HS-5 (cell line): ENCODE measurements around the gene HERPUD1.
"Not testable (repeated sequence)": the region's sequence is repeated elsewhere in the genome, so short reads cannot be mapped to it uniquely, and the experiment has no call there.

Experiments
- DNase-seq: peaks from one replicate; pipeline ENCODE4 v3.0.0-alpha.2; 2012; ENCODE audit warnings: low read depth

Gene HERPUD1

DNA sequence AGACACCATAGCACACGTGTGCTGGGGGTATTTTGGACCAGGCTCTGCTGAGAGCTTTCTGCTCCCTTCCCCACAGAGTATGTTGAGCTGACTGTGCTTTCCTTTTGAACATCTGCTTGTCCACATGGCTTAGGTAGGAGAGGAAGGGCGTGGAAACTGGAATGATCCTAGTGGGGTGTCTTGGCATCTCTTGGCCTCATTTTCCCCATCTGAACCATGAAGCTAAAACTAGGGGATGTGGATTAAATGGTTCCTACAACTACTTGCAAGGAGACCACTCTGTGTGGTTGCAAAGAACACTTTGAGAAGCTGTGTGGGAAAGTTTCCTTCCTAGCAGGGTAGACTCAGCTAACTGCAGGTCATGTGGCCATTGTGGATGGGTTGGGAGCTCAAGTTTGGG lies 50.8 kb downstream of the HERPUD1 start:
- no peak for DNase-seq

DNA sequence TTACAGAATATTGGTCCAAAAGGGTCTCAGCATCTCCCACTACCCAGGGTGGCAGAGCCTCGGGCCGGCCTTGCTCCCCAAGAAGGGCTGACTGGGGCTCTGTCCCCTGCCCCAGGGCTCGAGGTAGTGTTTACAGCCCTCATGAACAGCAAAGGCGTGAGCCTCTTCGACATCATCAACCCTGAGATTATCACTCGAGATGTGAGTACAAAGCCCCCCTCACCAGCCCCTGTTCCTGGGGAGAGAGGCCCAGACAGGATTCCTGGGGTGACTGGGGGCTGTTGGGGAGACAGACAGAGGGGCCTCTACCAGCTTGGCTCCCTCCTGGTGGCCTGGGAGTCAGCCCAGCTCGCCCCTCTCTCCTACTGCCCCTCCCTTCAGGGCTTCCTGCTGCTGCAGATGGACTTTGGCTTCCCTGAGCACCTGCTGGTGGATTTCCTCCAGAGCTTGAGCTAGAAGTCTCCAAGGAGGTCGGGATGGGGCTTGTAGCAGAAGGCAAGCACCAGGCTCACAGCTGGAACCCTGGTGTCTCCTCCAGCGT lies 51.3 kb downstream of the HERPUD1 start:
- DNase-seq: no peak

DNA sequence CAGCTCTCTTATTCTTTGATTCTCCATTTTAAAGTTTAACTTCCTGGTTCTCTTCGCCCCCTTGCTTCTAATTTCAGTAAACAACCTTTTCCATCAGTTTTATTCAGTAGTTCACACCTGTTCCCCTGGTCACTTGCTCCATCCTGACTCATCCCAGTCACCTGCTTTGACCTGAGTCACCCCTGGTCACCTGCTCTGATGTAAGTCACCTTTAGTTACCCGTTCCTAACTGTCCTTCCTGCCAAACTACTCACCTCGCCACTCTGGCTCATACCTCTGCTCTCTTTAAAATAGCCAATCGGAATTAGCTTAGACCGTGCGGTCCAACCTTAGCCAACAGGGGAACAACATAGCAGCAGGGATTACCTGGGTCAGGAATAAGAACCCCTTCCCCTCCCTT lies 52.7 kb downstream of the HERPUD1 start:
- no peak for DNase-seq

DNA sequence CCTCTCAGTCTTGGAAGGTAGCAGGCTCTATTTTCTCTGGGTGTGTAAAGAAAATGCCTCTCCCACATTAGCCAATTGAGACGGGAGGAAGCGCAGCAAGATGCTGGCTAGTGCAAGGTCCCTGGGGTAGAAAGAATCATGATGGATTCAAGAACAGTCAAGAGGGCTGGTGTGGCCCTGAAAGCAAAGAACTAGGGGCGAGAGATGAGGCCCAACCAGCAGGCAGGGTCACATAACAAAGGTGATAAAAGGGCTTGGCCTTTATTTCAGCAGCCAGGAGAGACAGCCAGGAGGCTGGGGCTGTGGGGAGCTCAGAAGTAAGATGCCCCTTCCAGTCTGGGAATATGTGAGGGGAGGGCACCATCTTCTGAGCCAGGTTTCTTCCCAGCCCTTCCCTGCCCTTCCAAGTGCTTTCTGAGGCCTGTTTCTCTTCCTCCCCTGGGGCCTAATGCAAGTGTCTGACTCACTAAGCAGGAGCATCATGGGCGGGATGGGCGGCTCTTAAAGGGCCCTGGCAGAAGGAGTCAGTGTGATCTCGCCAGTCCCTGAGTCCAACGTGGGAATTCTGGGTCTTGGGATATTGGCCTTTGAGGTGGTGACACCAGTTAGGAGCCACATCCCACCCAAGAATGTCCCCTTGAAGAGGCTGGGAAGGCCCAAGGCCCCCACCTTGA lies 53.5 kb downstream of the HERPUD1 start:
- peak; percentile 58 for DNase-seq

DNA sequence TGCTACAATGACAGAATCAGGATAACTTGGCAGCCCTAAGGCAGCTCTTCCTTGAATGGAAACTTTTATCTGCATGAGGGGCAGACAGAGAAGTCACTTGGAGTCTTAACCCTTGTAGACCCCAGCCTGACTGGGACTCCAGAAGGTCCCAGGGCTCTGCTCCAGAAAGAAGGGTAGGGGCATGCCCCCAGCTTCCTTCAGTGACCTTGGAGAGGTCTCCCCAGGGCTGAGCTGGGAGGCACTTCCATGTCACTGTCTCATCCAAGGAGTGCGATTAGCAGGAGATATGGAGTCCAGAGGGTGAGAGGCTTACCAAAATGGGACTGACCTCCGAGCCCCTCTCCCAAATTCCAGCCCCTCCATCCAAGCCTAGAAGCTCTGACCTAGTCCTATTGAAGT lies 54.0 kb downstream of the HERPUD1 start:
- no peak for DNase-seq

DNA sequence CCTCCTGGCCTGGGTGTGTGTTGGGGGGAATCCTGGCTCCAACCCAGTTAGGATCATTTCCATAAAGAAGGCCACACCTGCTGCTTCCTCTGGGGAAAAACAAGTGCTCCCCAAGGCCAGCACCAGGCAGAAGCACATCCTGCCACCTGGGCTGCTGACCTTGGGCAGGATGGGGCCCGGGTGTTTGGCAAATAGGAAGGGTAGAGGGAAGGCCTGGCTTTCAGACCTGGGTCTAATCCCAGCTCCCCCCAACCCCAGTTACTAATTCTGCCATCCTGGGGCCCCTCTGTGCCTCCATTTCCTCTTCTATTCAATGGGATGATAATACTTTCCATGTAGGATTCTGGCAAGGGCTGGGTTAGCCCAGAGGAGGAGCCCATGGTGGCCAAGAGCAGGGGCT lies 54.4 kb downstream of the HERPUD1 start:
- DNase-seq: no peak

GRCh38 chr16:56986908-56987307 lies 55.0 kb downstream of the HERPUD1 start:
- not testable (repeated sequence) for DNase-seq

DNA sequence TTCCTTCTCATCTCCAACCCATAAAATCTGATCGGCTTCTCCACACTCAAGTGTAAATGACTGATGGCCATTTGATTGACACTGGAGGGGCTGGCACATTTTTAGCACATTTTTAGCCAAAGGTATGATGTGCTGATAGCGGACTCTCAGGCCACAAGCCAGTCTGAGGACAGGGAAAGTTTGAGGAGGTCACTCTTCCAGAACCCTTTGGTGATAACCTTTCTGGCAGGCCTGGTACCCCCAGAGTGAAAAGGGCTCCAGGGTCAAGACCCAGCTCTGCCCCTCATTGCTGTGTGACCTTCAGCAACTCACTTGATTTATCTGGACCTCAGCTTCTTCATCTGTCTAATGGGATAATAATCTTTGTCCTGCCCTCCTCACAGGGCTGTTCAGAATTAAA lies 55.8 kb downstream of the HERPUD1 start:
- no peak for DNase-seq

DNA sequence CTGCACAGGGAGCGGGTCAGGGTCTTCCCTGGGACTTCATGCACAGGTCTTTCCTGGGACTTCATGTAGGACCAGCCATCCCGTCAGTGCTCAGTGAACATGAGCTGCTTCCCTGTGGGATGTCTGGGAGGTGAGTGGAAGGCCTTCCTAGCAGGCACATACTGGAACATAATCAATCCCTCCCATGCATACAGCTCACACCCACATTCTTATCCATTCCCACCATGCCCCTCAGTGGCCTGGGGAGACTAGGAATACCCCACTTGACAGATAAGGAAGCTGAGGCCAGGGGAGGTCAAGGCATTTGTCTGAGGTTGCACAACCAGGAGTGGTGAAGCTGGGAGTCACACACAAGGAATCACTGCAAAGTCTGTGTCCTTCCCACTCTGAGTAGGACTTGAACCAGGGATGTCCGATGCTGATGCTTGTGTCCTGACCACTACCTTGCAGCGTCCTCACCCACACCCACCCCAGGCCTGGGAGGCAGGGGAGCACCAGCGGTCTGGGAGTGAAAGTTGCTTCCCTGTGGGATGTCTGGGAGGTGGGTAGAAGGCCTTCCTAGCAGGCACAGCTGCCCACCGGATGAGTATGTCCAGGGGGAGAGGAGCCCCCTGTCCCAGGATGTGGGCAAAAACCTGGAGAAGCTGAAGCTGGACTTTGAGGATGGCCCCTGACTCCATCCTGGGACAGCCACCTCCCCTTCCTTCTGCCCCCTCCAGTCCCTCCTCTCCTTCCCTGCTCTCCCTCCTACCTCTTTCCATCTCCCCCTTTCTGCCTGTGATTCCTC lies 56.4 kb downstream of the HERPUD1 start:
- no peak for DNase-seq

- DNase-seq: no peak
Measured at GRCh38 chr16:56988948-56989945, 57.3 kb downstream of the HERPUD1 start, which contains the start of gene NLRC5. Gene NLRC5 (plus strand): TSS chr16:56989557. CDS start chr16:57020713, 31,156 bp downstream.

DNA sequence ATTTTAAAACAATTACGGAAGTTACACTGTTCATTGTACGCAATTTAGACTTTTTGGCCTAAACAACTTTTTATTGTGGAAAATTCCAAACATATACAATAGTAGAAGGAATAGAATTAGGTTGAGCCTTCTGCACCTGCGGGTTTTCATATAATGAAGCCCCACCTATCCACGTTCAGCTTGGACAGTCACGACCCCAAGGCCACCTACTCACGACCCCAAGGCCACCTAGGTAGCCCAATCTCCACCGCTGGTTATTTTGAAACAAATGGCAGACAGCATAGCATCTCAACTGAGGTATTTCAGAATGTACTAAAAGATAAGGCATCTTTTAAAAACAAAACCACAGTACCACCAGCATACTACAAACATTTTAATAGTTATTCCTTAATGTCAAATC lies 58.0 kb downstream of the HERPUD1 start:
- no peak for DNase-seq

- DNase-seq: no peak
Measured at GRCh38 chr16:56990407-56991286, 58.7 kb downstream of the HERPUD1 start.

DNA sequence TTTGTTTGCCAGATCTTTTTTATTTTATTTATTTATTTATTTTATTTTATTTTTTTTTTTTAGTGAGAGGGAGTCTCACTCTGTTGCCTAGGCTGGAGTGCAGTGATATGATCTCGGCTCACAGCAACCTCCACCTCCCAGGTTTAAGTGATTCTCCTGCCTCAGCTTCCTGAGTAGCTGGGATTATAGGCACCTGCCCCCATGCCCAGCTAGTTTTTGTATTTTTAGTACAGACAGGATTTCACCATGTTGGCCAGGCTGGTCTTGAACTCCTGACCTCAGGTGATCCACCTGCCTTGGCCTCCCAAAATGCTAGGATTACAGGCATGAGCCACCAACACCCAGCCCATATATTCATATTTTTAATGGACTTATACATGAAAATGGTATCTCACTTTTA lies 60.5 kb downstream of the HERPUD1 start:
- DNase-seq: not testable (repeated sequence)

- DNase-seq: no peak
Measured at GRCh38 chr16:56993204-56993603, 61.3 kb downstream of the HERPUD1 start.

- no peak for DNase-seq
Measured at GRCh38 chr16:56994311-56994710, 62.4 kb downstream of the HERPUD1 start.
